HuH-7 (cell line): ENCODE data around the gene CROCC2.

Source experiments
- DNase-seq: peaks from one replicate; pipeline ENCODE4 v3.0.0; 2011; ENCODE audit warnings: low spot score

The CROCC2 gene

GRCh38 chr2:240921311-240921994 lies 15.3 kb downstream of the CROCC2 start:
- DNase-seq, result no peak

- no peak for DNase-seq
Measured at GRCh38 chr2:240921995-240922244, 15.8 kb downstream of the CROCC2 start.

GRCh38 chr2:240922245-240922981 lies 16.3 kb downstream of the CROCC2 start:
- no peak for DNase-seq

- no peak for DNase-seq
Measured at GRCh38 chr2:240922982-240923537, 16.9 kb downstream of the CROCC2 start.

- no peak for DNase-seq
Measured at GRCh38 chr2:240925191-240925567, 19.0 kb downstream of the CROCC2 start.

- no peak for DNase-seq
Measured at GRCh38 chr2:240925568-240926515, 19.7 kb downstream of the CROCC2 start.

- no peak for DNase-seq
Measured at GRCh38 chr2:240926516-240927389, 20.6 kb downstream of the CROCC2 start.

GRCh38 chr2:240927390-240927781 lies 21.2 kb downstream of the CROCC2 start:
- no peak for DNase-seq

GRCh38 chr2:240928476-240929363 lies 22.6 kb downstream of the CROCC2 start:
- no peak for DNase-seq

GRCh38 chr2:240929364-240930095 lies 23.4 kb downstream of the CROCC2 start:
- DNase-seq, result no peak

GRCh38 chr2:240930096-240930630 lies 24.0 kb downstream of the CROCC2 start:
- DNase-seq, result no peak

GRCh38 chr2:240930631-240931318 lies 24.6 kb downstream of the CROCC2 start:
- no peak for DNase-seq

- DNase-seq, result no peak
Measured at GRCh38 chr2:240931319-240931949, 25.3 kb downstream of the CROCC2 start.

- no peak for DNase-seq
Measured at GRCh38 chr2:240932001-240932723, 26.0 kb downstream of the CROCC2 start.

- no peak for DNase-seq
Measured at GRCh38 chr2:240932724-240933047, 26.6 kb downstream of the CROCC2 start.

- no peak for DNase-seq
Measured at GRCh38 chr2:240933048-240933965, 27.2 kb downstream of the CROCC2 start.
